Stimulated activated CD4-positive, alpha-beta T cell treated with anti-CD3 and anti-CD28 coated beads, Interleukin-15, amount 100 ng/mL, for 48 hours (primary cell): ENCODE data around the gene NGF.
"Not testable (repeated sequence)": the region's sequence is repeated elsewhere in the genome, so short reads cannot be mapped to it uniquely, and the experiment has no call there.

Experiments used
- DNase-seq, 2 donors: peaks; one replicate each; pipeline ENCODE4 v3.0.0-alpha.2; 2020; ENCODE audit warnings: low read depth in 2 of 2

NGF gene

GRCh38 chr1:115310581-115311473 lies 27.2 kb downstream of the NGF start:
- no peak for DNase-seq

- not testable (repeated sequence) for DNase-seq
These were observed 28.5 kb downstream of the NGF start for GRCh38 chr1:115309504-115309903.

GRCh38 chr1:115308969-115309368 lies 29.1 kb downstream of the NGF start:
- DNase-seq = no peak

GRCh38 chr1:115307661-115308060 lies 30.4 kb downstream of the NGF start:
- DNase-seq = no peak

- DNase-seq = no peak
These were observed 31.9 kb downstream of the NGF start for GRCh38 chr1:115306146-115306545.

GRCh38 chr1:115303364-115303763 lies 34.7 kb downstream of the NGF start:
- no peak for DNase-seq

GRCh38 chr1:115302390-115302961 lies 35.6 kb downstream of the NGF start:
- no peak for DNase-seq

GRCh38 chr1:115301438-115302020 lies 36.5 kb downstream of the NGF start:
- no peak for DNase-seq

- DNase-seq = no peak
These were observed 37.8 kb downstream of the NGF start for GRCh38 chr1:115300087-115300876.

- DNase-seq = no peak
These were observed 38.8 kb downstream of the NGF start for GRCh38 chr1:115299266-115299665.

- no peak for DNase-seq
These were observed 41.1 kb downstream of the NGF start for GRCh38 chr1:115296981-115297380.

GRCh38 chr1:115295904-115296696 lies 41.9 kb downstream of the NGF start:
- no peak for DNase-seq

- DNase-seq = no peak
These were observed 44.1 kb downstream of the NGF start for GRCh38 chr1:115293899-115294298.

GRCh38 chr1:115293006-115293405 lies 45.0 kb downstream of the NGF start:
- DNase-seq = no peak

GRCh38 chr1:115291741-115292140 lies 46.3 kb downstream of the NGF start:
- no peak for DNase-seq

- no peak for DNase-seq
These were observed 48.1 kb downstream of the NGF start for GRCh38 chr1:115289940-115290339.

- DNase-seq = no peak
These were observed 49.4 kb downstream of the NGF start for GRCh38 chr1:115288591-115289198.

- no peak for DNase-seq
These were observed 51.4 kb downstream of the NGF start for GRCh38 chr1:115286431-115287205.

- no peak for DNase-seq
These were observed 53.8 kb downstream of the NGF start for GRCh38 chr1:115284209-115284608.

GRCh38 chr1:115283681-115284146 lies 54.3 kb downstream of the NGF start:
- no peak for DNase-seq
